ENCODE measurements around the gene SLC9A7. TPM values are rescaled to one million over a fixed set of nuclear protein-coding genes. Genes with fewer than 3 reads are reported as not detected.

The SLC9A7 gene
- 39.0 and 46.6 TPM in 2 replicates for total RNA-seq

GRCh38 chrX:46758956-46759644, at the start of gene SLC9A7:
Gene SLC9A7 (minus strand): TSS chrX:46759118. CDS start chrX:46759029, 89 bp downstream.
- peak within 1 kb of the TSS; percentile 64 for H3K4me3 ChIP-seq (ENCODE audit: low read depth, low read length)
- TF ChIP-seq CTCF (IDR thresholded peaks at IDR 0.05; ENCODE audit: insufficient read depth, low read depth, low read length): peak; percentile 70
- DNase-seq (ENCODE audit: low read depth): peak; percentile 55

GRCh38 chrX:46805270-46805669, 46.4 kb upstream of the SLC9A7 start:
- no peak for DNase-seq (ENCODE audit: low read depth)
- no peak overlapping the region for H3K4me3 ChIP-seq (ENCODE audit: low read depth, low read length)
- TF ChIP-seq CTCF (IDR thresholded peaks at IDR 0.05; ENCODE audit: insufficient read depth, low read depth, low read length): no peak

GRCh38 chrX:46803140-46803539, 44.2 kb upstream of the SLC9A7 start:
- peak; percentile 25 for TF ChIP-seq CTCF (IDR thresholded peaks at IDR 0.05; ENCODE audit: insufficient read depth, low read depth, low read length)
- no peak overlapping the region for H3K4me3 ChIP-seq (ENCODE audit: low read depth, low read length)
- DNase-seq (ENCODE audit: low read depth): no peak

GRCh38 chrX:46796574-46797191, 37.8 kb upstream of the SLC9A7 start:
- DNase-seq (ENCODE audit: low read depth): peak; percentile 70
- peak; percentile 73 for TF ChIP-seq CTCF (IDR thresholded peaks at IDR 0.05; ENCODE audit: insufficient read depth, low read depth, low read length)
- no peak overlapping the region for H3K4me3 ChIP-seq (ENCODE audit: low read depth, low read length)

- no peak for DNase-seq (ENCODE audit: low read depth)
- no peak overlapping the region for H3K4me3 ChIP-seq (ENCODE audit: low read depth, low read length)
- TF ChIP-seq CTCF (IDR thresholded peaks at IDR 0.05; ENCODE audit: insufficient read depth, low read depth, low read length): no peak
These were observed 34.6 kb upstream of the SLC9A7 start for GRCh38 chrX:46793386-46794143.

GRCh38 chrX:46792810-46793188, 33.9 kb upstream of the SLC9A7 start:
- H3K4me3 ChIP-seq (ENCODE audit: low read depth, low read length): no peak overlapping the region
- no peak for TF ChIP-seq CTCF (IDR thresholded peaks at IDR 0.05; ENCODE audit: insufficient read depth, low read depth, low read length)
- DNase-seq (ENCODE audit: low read depth): no peak
